Activated B cell treated with CpG ODN at 0.5 μM for 24 hours (primary cell): Measurements from ENCODE around the gene SPSB1. TPM values are rescaled to one million over a fixed set of nuclear protein-coding genes. Genes with fewer than 3 reads are reported as not detected.

ENCODE experiments used
- ATAC-seq: fragments of 200-7000 bp; cut with Tn5 transposase; one replicate; pipeline ENCODE4 v1.10.0; 2021; ENCODE audit warnings: low read depth, mild to moderate bottlenecking, moderate library complexity
- CTCF ChIA-PET: fragments of 350-600 bp; sonication (Branson Sonifier 250); formaldehyde crosslinking; loops from one replicate; lab custom pipeline; 2021; ENCODE audit warnings: antibody characterized with exemption; lab: Charles Lee
- POLR2A ChIA-PET: fragments of 350-600 bp; sonication (Branson Sonifier 250); formaldehyde crosslinking; loops from one replicate; lab custom pipeline; 2021; ENCODE audit warnings: antibody characterized with exemption; lab: Charles Lee
- DNase-seq: peaks from one replicate; pipeline ENCODE4 v3.0.0; 2022
- H3K27ac Mint-ChIP-seq: one replicate; pipeline ENCODE4 v1.8.0; 2020; ENCODE audit warnings: mixed read lengths
- H3K27me3 Mint-ChIP-seq: one replicate; pipeline ENCODE4 v1.8.0; 2021; ENCODE audit warnings: mixed read lengths
- H3K36me3 Mint-ChIP-seq: one replicate; pipeline ENCODE4 v1.8.0; 2021; ENCODE audit warnings: low read depth, mixed read lengths
- H3K4me1 Mint-ChIP-seq: one replicate; pipeline ENCODE4 v1.8.0; 2021; ENCODE audit warnings: mixed read lengths
- H3K4me3 Mint-ChIP-seq: one replicate; pipeline ENCODE4 v1.8.0; 2020; ENCODE audit warnings: mild to moderate bottlenecking, mixed read lengths
- H3K9me3 Mint-ChIP-seq: one replicate; pipeline ENCODE4 v1.8.0; 2020; ENCODE audit warnings: mixed read lengths
- CTCF ChIP-seq: fragments of 200-600 bp; IDR thresholded peaks from one replicate; pipeline ENCODE4 v1.8.0; 2022; ENCODE audit warnings: antibody characterized with exemption, mild to moderate bottlenecking
- intact Hi-C: fragments of 100-400 bp; cut with micrococcal nuclease; formaldehyde crosslinking; loops from one replicate; pipeline ENCODE4 v1.15.1; 2024
- total RNA-seq: library from RNA; stranded (reverse); gene quantifications from 2 replicates; pipeline ENCODE4 v1.2.3, GENCODE V29; 2022

The SPSB1 gene
- total RNA-seq, 1 donor from 2014 or later, result 6.1 TPM

- ATAC-seq (no peak), DNase-seq (no peak)
- H3K4me3 Mint-ChIP-seq, result peak overlapping the region; percentile 33
- H3K4me1 Mint-ChIP-seq, result peaks cover 76% of the 10 kb centered on the region
- H3K27ac Mint-ChIP-seq, result peak overlapping the region; percentile 32
- ChIA-PET POLR2A (interaction anchor here (0.6 to 1.0 kb wide), 2 partner anchors 10 to 238 kb away, joined by 3 read pairs; no protein-coding TSS in a partner anchor), CTCF (interaction anchor here (1.4 kb wide), 1 partner anchor 39 kb away, joined by 5 read pairs; no protein-coding TSS in a partner anchor)
- TF ChIP-seq CTCF, result no peak
- no peaks in the 10 kb centered on the region for H3K36me3 Mint-ChIP-seq
- no peaks in the 10 kb centered on the region for H3K27me3 Mint-ChIP-seq
- intact Hi-C loops, result no loop called here
- no peaks in the 10 kb centered on the region for H3K9me3 Mint-ChIP-seq
Measured at GRCh38 chr1:9416506-9416905, 123.8 kb downstream of the SPSB1 start.

GRCh38 chr1:9416918-9417500 is 124.3 kb downstream of the SPSB1 start:
- intact Hi-C loops, result no loop called here
- Mint-ChIP-seq H3K4me1 (peaks cover 74% of the 10 kb centered on the region), H3K36me3 (no peaks in the 10 kb centered on the region), H3K4me3 (peak overlapping the region; percentile 33), H3K27me3 (no peaks in the 10 kb centered on the region), H3K27ac (peak overlapping the region; percentile 32), H3K9me3 (no peaks in the 10 kb centered on the region)
- ChIA-PET POLR2A (interaction anchor here (0.6 to 1.3 kb wide), 4 partner anchors 9 to 238 kb away, joined by 3 to 11 read pairs (median 3); no protein-coding TSS in a partner anchor), CTCF (no interaction called here)
- DNase-seq, result no peak
- ATAC-seq, result no peak
- TF ChIP-seq CTCF, result no peak

GRCh38 chr1:9417695-9418094 is 125.0 kb downstream of the SPSB1 start:
- DNase-seq (no peak), ATAC-seq (no peak)
- ChIA-PET POLR2A (interaction anchor here (1.0 to 1.4 kb wide), 3 partner anchors 9 to 126 kb away, joined by 3 to 11 read pairs (median 3); no protein-coding TSS in a partner anchor), CTCF (no interaction called here)
- H3K4me3 Mint-ChIP-seq, result no peak overlapping the region
- no peaks in the 10 kb centered on the region for H3K27me3 Mint-ChIP-seq
- H3K4me1 Mint-ChIP-seq, result peaks cover 75% of the 10 kb centered on the region
- intact Hi-C loops, result no loop called here
- no peak for TF ChIP-seq CTCF
- H3K9me3 Mint-ChIP-seq, result no peaks in the 10 kb centered on the region
- no peaks in the 10 kb centered on the region for H3K36me3 Mint-ChIP-seq
- H3K27ac Mint-ChIP-seq, result peak overlapping the region; percentile 72

- ATAC-seq, result no peak
- H3K9me3 Mint-ChIP-seq, result peaks cover 6% of the 10 kb centered on the region
- no peak for TF ChIP-seq CTCF
- DNase-seq, result no peak
- POLR2A ChIA-PET, result interaction anchor here (0.7 to 1.4 kb wide), 3 partner anchors 10 to 129 kb away, joined by 3 to 10 read pairs (median 3); no protein-coding TSS in a partner anchor
- no peak overlapping the region for H3K4me3 Mint-ChIP-seq
- H3K27me3 Mint-ChIP-seq, result no peaks in the 10 kb centered on the region
- peaks cover 75% of the 10 kb centered on the region for H3K4me1 Mint-ChIP-seq
- no peak overlapping the region for H3K27ac Mint-ChIP-seq
- intact Hi-C loops, result no loop called here
- CTCF ChIA-PET, result no interaction called here
- no peaks in the 10 kb centered on the region for H3K36me3 Mint-ChIP-seq
Measured at GRCh38 chr1:9418851-9419250, 126.2 kb downstream of the SPSB1 start.

Other genes with a start within 250 kb of the SPSB1 start
- 3.6 and 4.5 TPM in 2 replicates for gene SLC2A5, start 223.3 kb upstream of the SPSB1 start, total RNA-seq
- 6.2 and 7.0 TPM in 2 replicates for gene GPR157, start 163.8 kb upstream of the SPSB1 start, total RNA-seq
- 20.3 and 21.9 TPM in 2 replicates for gene H6PD, start 58.1 kb upstream of the SPSB1 start, total RNA-seq
- gene SLC25A33, start 246.6 kb downstream of the SPSB1 start, total RNA-seq, result 6.5 and 7.5 TPM in 2 replicates